Measurements from ENCODE around the gene HTRA1.

The HTRA1 gene

GRCh38 chr10:122471531-122472177, 10.3 kb downstream of the HTRA1 start:
- no peaks in the 10 kb centered on the region for H3K9me3 ChIP-seq (ENCODE audit: control insufficient read depth in 5 of 5, low read length in 5 of 5)
- no peak overlapping the region for H3K9ac ChIP-seq (ENCODE audit: low read length in 5 of 5)
- peaks cover 22 to 50% (median 44%) of the 10 kb centered on the region in 5 donors for H3K4me1 ChIP-seq (ENCODE audit: control insufficient read depth in 5 of 5, insufficient read depth in 5 of 5, low read length in 5 of 5)
- H3K27me3 ChIP-seq (ENCODE audit: control insufficient read depth in 5 of 5, insufficient read depth in 4 of 5, low read length in 5 of 5): no peaks in the 10 kb centered on the region
- peaks cover 0 to 3% (median 0%) of the 10 kb centered on the region in 5 donors for H3K36me3 ChIP-seq (ENCODE audit: control insufficient read depth in 5 of 5, insufficient read depth in 5 of 5, low read length in 5 of 5)
- no peak overlapping the region for H3K27ac ChIP-seq (ENCODE audit: low read depth, low read length)
- H3K4me3 ChIP-seq (ENCODE audit: low read depth in 1 of 5, low read length in 5 of 5): no peak overlapping the region

- H3K27me3 ChIP-seq (ENCODE audit: control insufficient read depth in 5 of 5, insufficient read depth in 4 of 5, low read length in 5 of 5): no peaks in the 10 kb centered on the region
- H3K9me3 ChIP-seq (ENCODE audit: control insufficient read depth in 5 of 5, low read length in 5 of 5): no peaks in the 10 kb centered on the region
- no peaks in the 10 kb centered on the region for H3K36me3 ChIP-seq (ENCODE audit: control insufficient read depth in 5 of 5, insufficient read depth in 5 of 5, low read length in 5 of 5)
- H3K4me3 ChIP-seq (ENCODE audit: low read depth in 1 of 5, low read length in 5 of 5): no peak overlapping the region
- H3K9ac ChIP-seq (ENCODE audit: low read length in 5 of 5): no peak overlapping the region
- H3K4me1 ChIP-seq (ENCODE audit: control insufficient read depth in 5 of 5, insufficient read depth in 5 of 5, low read length in 5 of 5): peaks cover 22 to 46% (median 44%) of the 10 kb centered on the region in 5 donors
- H3K27ac ChIP-seq (ENCODE audit: low read depth, low read length): no peak overlapping the region
These were observed 11.8 kb downstream of the HTRA1 start for GRCh38 chr10:122473116-122473515.

- H3K36me3 ChIP-seq (ENCODE audit: control insufficient read depth in 5 of 5, insufficient read depth in 5 of 5, low read length in 5 of 5): no peaks in the 10 kb centered on the region
- peak overlapping the region; percentile 30 for H3K27ac ChIP-seq (ENCODE audit: low read depth, low read length)
- H3K4me1 ChIP-seq (ENCODE audit: control insufficient read depth in 5 of 5, insufficient read depth in 5 of 5, low read length in 5 of 5): peaks cover 15 to 37% (median 35%) of the 10 kb centered on the region in 5 donors
- no peak overlapping the region for H3K9ac ChIP-seq (ENCODE audit: low read length in 5 of 5)
- no peaks in the 10 kb centered on the region for H3K9me3 ChIP-seq (ENCODE audit: control insufficient read depth in 5 of 5, low read length in 5 of 5)
- H3K4me3 ChIP-seq (ENCODE audit: low read depth in 1 of 5, low read length in 5 of 5): peak overlapping the region in 2 of 5 donors; percentile 32 to 38
- H3K27me3 ChIP-seq (ENCODE audit: control insufficient read depth in 5 of 5, insufficient read depth in 4 of 5, low read length in 5 of 5): no peaks in the 10 kb centered on the region
These were observed 12.9 kb downstream of the HTRA1 start for GRCh38 chr10:122474131-122474818.

GRCh38 chr10:122475100-122475499, 13.7 kb downstream of the HTRA1 start:
- Histone ChIP-seq H3K4me1 (ENCODE audit: control insufficient read depth in 5 of 5, insufficient read depth in 5 of 5, low read length in 5 of 5) (peaks cover 13 to 34% (median 29%) of the 10 kb centered on the region in 5 donors), H3K4me3 (ENCODE audit: low read depth in 1 of 5, low read length in 5 of 5) (peak overlapping the region in 3 of 5 donors; percentile 18 to 38 (median 22)), H3K27ac (ENCODE audit: low read depth, low read length) (peak overlapping the region; percentile 30), H3K9me3 (ENCODE audit: control insufficient read depth in 5 of 5, low read length in 5 of 5) (no peaks in the 10 kb centered on the region), H3K9ac (ENCODE audit: low read length in 5 of 5) (no peak overlapping the region), H3K36me3 (ENCODE audit: control insufficient read depth in 5 of 5, insufficient read depth in 5 of 5, low read length in 5 of 5) (no peaks in the 10 kb centered on the region), H3K27me3 (ENCODE audit: control insufficient read depth in 5 of 5, insufficient read depth in 4 of 5, low read length in 5 of 5) (no peaks in the 10 kb centered on the region)

- no peaks in the 10 kb centered on the region for H3K9me3 ChIP-seq (ENCODE audit: control insufficient read depth in 5 of 5, low read length in 5 of 5)
- H3K36me3 ChIP-seq (ENCODE audit: control insufficient read depth in 5 of 5, insufficient read depth in 5 of 5, low read length in 5 of 5): no peaks in the 10 kb centered on the region
- H3K27me3 ChIP-seq (ENCODE audit: control insufficient read depth in 5 of 5, insufficient read depth in 4 of 5, low read length in 5 of 5): no peaks in the 10 kb centered on the region
- no peak overlapping the region for H3K9ac ChIP-seq (ENCODE audit: low read length in 5 of 5)
- H3K4me1 ChIP-seq (ENCODE audit: control insufficient read depth in 5 of 5, insufficient read depth in 5 of 5, low read length in 5 of 5): peaks cover 13 to 34% (median 29%) of the 10 kb centered on the region in 5 donors
- H3K27ac ChIP-seq (ENCODE audit: low read depth, low read length): peak overlapping the region; percentile 30
- H3K4me3 ChIP-seq (ENCODE audit: low read depth in 1 of 5, low read length in 5 of 5): no peak overlapping the region
These were observed 14.4 kb downstream of the HTRA1 start for GRCh38 chr10:122475591-122476332.

- Histone ChIP-seq H3K9me3 (ENCODE audit: control insufficient read depth in 5 of 5, low read length in 5 of 5) (no peaks in the 10 kb centered on the region), H3K27me3 (ENCODE audit: control insufficient read depth in 5 of 5, insufficient read depth in 4 of 5, low read length in 5 of 5) (no peaks in the 10 kb centered on the region), H3K27ac (ENCODE audit: low read depth, low read length) (no peak overlapping the region), H3K9ac (ENCODE audit: low read length in 5 of 5) (no peak overlapping the region), H3K4me1 (ENCODE audit: control insufficient read depth in 5 of 5, insufficient read depth in 5 of 5, low read length in 5 of 5) (peaks cover 13 to 37% (median 33%) of the 10 kb centered on the region in 5 donors), H3K36me3 (ENCODE audit: control insufficient read depth in 5 of 5, insufficient read depth in 5 of 5, low read length in 5 of 5) (no peaks in the 10 kb centered on the region), H3K4me3 (ENCODE audit: low read depth in 1 of 5, low read length in 5 of 5) (no peak overlapping the region)
These were observed 15.0 kb downstream of the HTRA1 start for GRCh38 chr10:122476333-122476695.

GRCh38 chr10:122477436-122477835, 16.1 kb downstream of the HTRA1 start:
- Histone ChIP-seq H3K27me3 (ENCODE audit: control insufficient read depth in 5 of 5, insufficient read depth in 4 of 5, low read length in 5 of 5) (no peaks in the 10 kb centered on the region), H3K36me3 (ENCODE audit: control insufficient read depth in 5 of 5, insufficient read depth in 5 of 5, low read length in 5 of 5) (no peaks in the 10 kb centered on the region), H3K4me1 (ENCODE audit: control insufficient read depth in 5 of 5, insufficient read depth in 5 of 5, low read length in 5 of 5) (peaks cover 13 to 37% (median 35%) of the 10 kb centered on the region in 5 donors), H3K9ac (ENCODE audit: low read length in 5 of 5) (no peak overlapping the region), H3K4me3 (ENCODE audit: low read depth in 1 of 5, low read length in 5 of 5) (no peak overlapping the region), H3K27ac (ENCODE audit: low read depth, low read length) (no peak overlapping the region), H3K9me3 (ENCODE audit: control insufficient read depth in 5 of 5, low read length in 5 of 5) (no peaks in the 10 kb centered on the region)

- no peak overlapping the region for H3K27ac ChIP-seq (ENCODE audit: low read depth, low read length)
- H3K36me3 ChIP-seq (ENCODE audit: control insufficient read depth in 5 of 5, insufficient read depth in 5 of 5, low read length in 5 of 5): no peaks in the 10 kb centered on the region
- no peaks in the 10 kb centered on the region for H3K9me3 ChIP-seq (ENCODE audit: control insufficient read depth in 5 of 5, low read length in 5 of 5)
- H3K4me3 ChIP-seq (ENCODE audit: low read depth in 1 of 5, low read length in 5 of 5): no peak overlapping the region
- H3K9ac ChIP-seq (ENCODE audit: low read length in 5 of 5): no peak overlapping the region
- peaks cover 13 to 32% (median 30%) of the 10 kb centered on the region in 5 donors for H3K4me1 ChIP-seq (ENCODE audit: control insufficient read depth in 5 of 5, insufficient read depth in 5 of 5, low read length in 5 of 5)
- H3K27me3 ChIP-seq (ENCODE audit: control insufficient read depth in 5 of 5, insufficient read depth in 4 of 5, low read length in 5 of 5): no peaks in the 10 kb centered on the region
These were observed 17.6 kb downstream of the HTRA1 start for GRCh38 chr10:122478971-122479370.

GRCh38 chr10:122480146-122480833, 18.9 kb downstream of the HTRA1 start:
- Histone ChIP-seq H3K36me3 (ENCODE audit: control insufficient read depth in 5 of 5, insufficient read depth in 5 of 5, low read length in 5 of 5) (no peaks in the 10 kb centered on the region), H3K27ac (ENCODE audit: low read depth, low read length) (no peak overlapping the region), H3K4me3 (ENCODE audit: low read depth in 1 of 5, low read length in 5 of 5) (no peak overlapping the region), H3K4me1 (ENCODE audit: control insufficient read depth in 5 of 5, insufficient read depth in 5 of 5, low read length in 5 of 5) (peaks cover 6 to 22% (median 20%) of the 10 kb centered on the region in 5 donors), H3K9me3 (ENCODE audit: control insufficient read depth in 5 of 5, low read length in 5 of 5) (no peaks in the 10 kb centered on the region), H3K27me3 (ENCODE audit: control insufficient read depth in 5 of 5, insufficient read depth in 4 of 5, low read length in 5 of 5) (no peaks in the 10 kb centered on the region), H3K9ac (ENCODE audit: low read length in 5 of 5) (no peak overlapping the region)

All from subcutaneous abdominal adipose tissue (tissue), 5 donors.